K562 (cell line): Measurements from ENCODE around the gene TUBB4B. TPM values are rescaled to one million over a fixed set of nuclear protein-coding genes. Genes with fewer than 3 reads are reported as not detected.

ENCODE experiments used
- CHD1 ChIP-seq: fragments of 200-600 bp; sonication (generic); IDR thresholded peaks from one replicate; pipeline ENCODE4 v1.6.1; 2012; ENCODE audit warnings: mild to moderate bottlenecking, moderate library complexity, low read length, inconsistent platforms
- HNRNPK ChIP-seq: fragments of 200-400 bp; formaldehyde crosslinking; IDR thresholded peaks from one replicate; pipeline ENCODE4 v1.6.1; 2018; ENCODE audit warnings: mild to moderate bottlenecking, low read depth, low read length; ENCODE audit not compliant: poor library complexity, severe bottlenecking
- POLR3G ChIP-seq: IDR thresholded peaks from 2 replicates; pipeline ENCODE4 v1.6.1; 2011; ENCODE audit not compliant: insufficient read length, insufficient replicate concordance; ENCODE audit errors: extremely low read depth
- SMARCA4 ChIP-seq: fragments of 450-650 bp; IDR thresholded peaks from 2 replicates; pipeline ENCODE4 v1.6.1; 2016
- SUPT5H ChIP-seq: fragments of 450-650 bp; IDR thresholded peaks from 2 replicates; pipeline ENCODE4 v1.6.1; 2016
- TAF1 ChIP-seq: IDR thresholded peaks from 2 replicates; pipeline ENCODE4 v1.6.1; 2011; ENCODE audit warnings: mild to moderate bottlenecking, low read length, moderate library complexity; ENCODE audit not compliant: insufficient read depth, control insufficient read depth, severe bottlenecking; ENCODE audit errors: extremely low read depth
- TCF7L2 ChIP-seq: fragments of 150-350 bp; IDR thresholded peaks from 2 replicates; pipeline ENCODE4 v1.6.1; 2016; ENCODE audit warnings: low read depth, mild to moderate bottlenecking, low read length, moderate library complexity
- ZNF253 ChIP-seq: fragments of 250-450 bp; sonication (Bioruptor Pico); conservative IDR thresholded peaks from 2 replicates; pipeline ENCODE4 v1.6.1; 2021; ENCODE audit warnings: mild to moderate bottlenecking
- ZNF76 ChIP-seq: fragments of 250-450 bp; sonication (Bioruptor Pico); IDR thresholded peaks from 2 replicates; pipeline ENCODE4 v1.4.0; 2020; ENCODE audit warnings: mild to moderate bottlenecking, moderate library complexity, borderline replicate concordance
- ZSCAN29 ChIP-seq: fragments of 450-650 bp; IDR thresholded peaks from 2 replicates; pipeline ENCODE4 v1.6.1; 2017
- polyA plus RNA-seq, 8 experiments: library from polyadenylated mRNA; depleted of rRNA in 4 of 8; stranded (reverse) in 5 of 8; unstranded in 3 of 8; fragments of >200 nt; fragmentation: Nextera tagmentation in 2 of 8; fragmentation: Illumina TruSeq in 1 of 8; extraction: Ambion mirVana in 2 of 8; extraction: Trizol in 1 of 8; gene quantifications; 2 replicates each; pipeline versions ENCODE4 v1.2.1 to v1.2.3, GENCODE V29; 2011 to 2014; ENCODE audit warnings: inconsistent platforms in 1 of 8, missing spikeins in 1 of 8
- total RNA-seq, 7 experiments: library from RNA; depleted of rRNA in 6 of 7; stranded (reverse); fragments of >200 nt in 6 of 7; fragmentation: Illumina TruSeq in 2 of 7; extraction: Trizol in 2 of 7; gene quantifications; 2 replicates each; pipeline versions ENCODE4 v1.2.1 to v1.2.3, GENCODE V29; 2011 to 2021; ENCODE audit warnings: low replicate concordance in 1 of 7
- TF ChIP-seq, protein P1 (sequence below): fragments of 250-450 bp; sonication (Bioruptor Pico); IDR thresholded peaks from 2 replicates; pipeline ENCODE4 v1.8.0; 2022; ENCODE audit warnings: moderate library complexity, mild to moderate bottlenecking, inconsistent platforms
- TF ChIP-seq, protein P2 (sequence below): IDR thresholded peaks from 2 replicates; pipeline ENCODE4 v1.6.1; 2014; ENCODE audit warnings: antibody characterized with exemption
- TF ChIP-seq, protein P3 (sequence below): fragments of 150-350 bp; IDR thresholded peaks from 2 replicates; pipeline ENCODE4 v1.6.1; 2014; ENCODE audit warnings: low read depth, mild to moderate bottlenecking, low read length, borderline replicate concordance
- TF ChIP-seq, protein P4 (sequence below): fragments of 200-400 bp; formaldehyde crosslinking; IDR thresholded peaks from 2 replicates; pipeline ENCODE4 v1.6.1; 2017; ENCODE audit warnings: mild to moderate bottlenecking, low read depth, low read length, moderate library complexity
- TF ChIP-seq, protein P5 (sequence below), 3 experiments: fragments of 200-800 bp in 1 of 3; sonication (Bioruptor generic) in 1 of 3; sonication (generic) in 1 of 3; formaldehyde crosslinking in 1 of 3; IDR thresholded peaks; 2 replicates each; pipeline versions ENCODE4 v1.6.1 to v1.8.0; 2016 to 2022; ENCODE audit warnings: mild to moderate bottlenecking in 2 of 3, missing compliant biosample characterization in 2 of 3, missing genetic modification characterization in 2 of 3, missing genetic modification reagents in 1 of 3
- TF ChIP-seq, protein P6 (sequence below): fragments of 450-650 bp; formaldehyde crosslinking; IDR thresholded peaks from 2 replicates; pipeline ENCODE4 v1.4.0; 2022; ENCODE audit warnings: missing genetic modification characterization

Gene TUBB4B
- total and polyA plus RNA-seq, 9 of the 15 experiments (the other 6 are each of a cell fraction or from before 2014, with no cell fraction given): 24.1 to 443 (median 268) TPM

DNA sequence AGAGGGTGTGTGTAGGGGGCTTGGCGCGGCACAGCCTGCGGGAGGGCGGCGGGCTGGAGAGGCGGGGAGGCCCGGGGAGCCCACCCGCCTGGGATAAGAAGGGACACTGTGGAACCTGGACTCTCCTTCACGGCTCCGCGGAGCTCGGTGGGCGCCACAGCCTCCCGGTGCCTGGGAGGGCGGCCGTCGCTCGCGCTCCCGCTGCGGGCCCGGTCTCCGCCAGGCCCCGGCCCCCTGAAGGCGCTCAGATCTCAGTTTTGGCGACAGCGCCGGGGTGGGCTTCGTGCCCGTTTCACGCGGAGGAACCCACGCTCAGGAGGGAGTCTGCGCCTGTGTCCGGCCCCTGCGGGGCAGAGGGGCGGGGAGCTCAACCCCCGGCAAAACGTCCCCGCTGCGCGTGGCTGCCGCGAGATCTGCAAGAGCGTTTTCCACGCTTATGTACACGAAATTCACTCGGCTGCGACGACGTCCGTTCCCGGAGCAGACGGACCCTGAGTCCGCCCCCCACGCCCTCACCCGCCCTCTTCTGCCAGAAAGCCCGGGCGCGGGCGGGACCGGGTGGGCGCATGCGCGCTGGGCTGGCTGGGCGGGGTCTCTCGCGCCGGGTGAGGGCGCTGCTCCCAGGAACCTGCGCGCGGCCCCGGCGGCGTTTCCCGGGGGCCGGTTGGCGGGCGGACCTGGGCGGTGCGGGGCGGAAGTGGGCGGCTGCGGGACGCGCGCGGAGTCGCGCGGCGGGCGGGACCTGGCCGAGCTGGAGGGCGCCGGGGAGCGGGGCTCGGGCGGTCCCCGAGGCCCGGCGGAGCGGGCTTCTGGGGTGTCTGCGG lies 13.7 kb downstream of the TUBB4B start, which contains the start of gene NELFB (continued):
- no peak; the same call in 1 of the 2 replicates for TF ChIP-seq ZNF76 (CRISPR knock-in tag)
- TF ChIP-seq SUPT5H: peak; percentile 86
- TF ChIP-seq, protein P1, sequence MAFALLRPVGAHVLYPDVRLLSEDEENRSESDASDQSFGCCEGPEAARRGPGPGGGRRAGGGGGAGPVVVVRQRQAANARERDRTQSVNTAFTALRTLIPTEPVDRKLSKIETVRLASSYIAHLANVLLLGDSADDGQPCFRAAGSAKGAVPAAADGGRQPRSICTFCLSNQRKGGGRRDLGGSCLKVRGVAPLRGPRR (CRISPR knock-in tag): no peak
- peak; percentile 84 for TF ChIP-seq TAF1
- TF ChIP-seq, protein P2, sequence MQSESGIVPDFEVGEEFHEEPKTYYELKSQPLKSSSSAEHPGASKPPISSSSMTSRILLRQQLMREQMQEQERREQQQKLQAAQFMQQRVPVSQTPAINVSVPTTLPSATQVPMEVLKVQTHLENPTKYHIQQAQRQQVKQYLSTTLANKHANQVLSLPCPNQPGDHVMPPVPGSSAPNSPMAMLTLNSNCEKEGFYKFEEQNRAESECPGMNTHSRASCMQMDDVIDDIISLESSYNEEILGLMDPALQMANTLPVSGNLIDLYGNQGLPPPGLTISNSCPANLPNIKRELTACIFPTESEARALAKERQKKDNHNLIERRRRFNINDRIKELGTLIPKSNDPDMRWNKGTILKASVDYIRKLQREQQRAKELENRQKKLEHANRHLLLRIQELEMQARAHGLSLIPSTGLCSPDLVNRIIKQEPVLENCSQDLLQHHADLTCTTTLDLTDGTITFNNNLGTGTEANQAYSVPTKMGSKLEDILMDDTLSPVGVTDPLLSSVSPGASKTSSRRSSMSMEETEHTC: 0 out of 2 replicates have a peak, but pooled peaks have one; percentile 26
- TF ChIP-seq, protein P3, sequence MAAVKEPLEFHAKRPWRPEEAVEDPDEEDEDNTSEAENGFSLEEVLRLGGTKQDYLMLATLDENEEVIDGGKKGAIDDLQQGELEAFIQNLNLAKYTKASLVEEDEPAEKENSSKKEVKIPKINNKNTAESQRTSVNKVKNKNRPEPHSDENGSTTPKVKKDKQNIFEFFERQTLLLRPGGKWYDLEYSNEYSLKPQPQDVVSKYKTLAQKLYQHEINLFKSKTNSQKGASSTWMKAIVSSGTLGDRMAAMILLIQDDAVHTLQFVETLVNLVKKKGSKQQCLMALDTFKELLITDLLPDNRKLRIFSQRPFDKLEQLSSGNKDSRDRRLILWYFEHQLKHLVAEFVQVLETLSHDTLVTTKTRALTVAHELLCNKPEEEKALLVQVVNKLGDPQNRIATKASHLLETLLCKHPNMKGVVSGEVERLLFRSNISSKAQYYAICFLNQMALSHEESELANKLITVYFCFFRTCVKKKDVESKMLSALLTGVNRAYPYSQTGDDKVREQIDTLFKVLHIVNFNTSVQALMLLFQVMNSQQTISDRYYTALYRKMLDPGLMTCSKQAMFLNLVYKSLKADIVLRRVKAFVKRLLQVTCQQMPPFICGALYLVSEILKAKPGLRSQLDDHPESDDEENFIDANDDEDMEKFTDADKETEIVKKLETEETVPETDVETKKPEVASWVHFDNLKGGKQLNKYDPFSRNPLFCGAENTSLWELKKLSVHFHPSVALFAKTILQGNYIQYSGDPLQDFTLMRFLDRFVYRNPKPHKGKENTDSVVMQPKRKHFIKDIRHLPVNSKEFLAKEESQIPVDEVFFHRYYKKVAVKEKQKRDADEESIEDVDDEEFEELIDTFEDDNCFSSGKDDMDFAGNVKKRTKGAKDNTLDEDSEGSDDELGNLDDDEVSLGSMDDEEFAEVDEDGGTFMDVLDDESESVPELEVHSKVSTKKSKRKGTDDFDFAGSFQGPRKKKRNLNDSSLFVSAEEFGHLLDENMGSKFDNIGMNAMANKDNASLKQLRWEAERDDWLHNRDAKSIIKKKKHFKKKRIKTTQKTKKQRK: no peak
- TF ChIP-seq CHD1: peak; percentile 92
- TF ChIP-seq, protein P4, sequence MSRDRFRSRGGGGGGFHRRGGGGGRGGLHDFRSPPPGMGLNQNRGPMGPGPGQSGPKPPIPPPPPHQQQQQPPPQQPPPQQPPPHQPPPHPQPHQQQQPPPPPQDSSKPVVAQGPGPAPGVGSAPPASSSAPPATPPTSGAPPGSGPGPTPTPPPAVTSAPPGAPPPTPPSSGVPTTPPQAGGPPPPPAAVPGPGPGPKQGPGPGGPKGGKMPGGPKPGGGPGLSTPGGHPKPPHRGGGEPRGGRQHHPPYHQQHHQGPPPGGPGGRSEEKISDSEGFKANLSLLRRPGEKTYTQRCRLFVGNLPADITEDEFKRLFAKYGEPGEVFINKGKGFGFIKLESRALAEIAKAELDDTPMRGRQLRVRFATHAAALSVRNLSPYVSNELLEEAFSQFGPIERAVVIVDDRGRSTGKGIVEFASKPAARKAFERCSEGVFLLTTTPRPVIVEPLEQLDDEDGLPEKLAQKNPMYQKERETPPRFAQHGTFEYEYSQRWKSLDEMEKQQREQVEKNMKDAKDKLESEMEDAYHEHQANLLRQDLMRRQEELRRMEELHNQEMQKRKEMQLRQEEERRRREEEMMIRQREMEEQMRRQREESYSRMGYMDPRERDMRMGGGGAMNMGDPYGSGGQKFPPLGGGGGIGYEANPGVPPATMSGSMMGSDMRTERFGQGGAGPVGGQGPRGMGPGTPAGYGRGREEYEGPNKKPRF: no peak
- TF ChIP-seq POLR3G: no peak
- no peak for TF ChIP-seq ZSCAN29
- TF ChIP-seq, protein P5, sequence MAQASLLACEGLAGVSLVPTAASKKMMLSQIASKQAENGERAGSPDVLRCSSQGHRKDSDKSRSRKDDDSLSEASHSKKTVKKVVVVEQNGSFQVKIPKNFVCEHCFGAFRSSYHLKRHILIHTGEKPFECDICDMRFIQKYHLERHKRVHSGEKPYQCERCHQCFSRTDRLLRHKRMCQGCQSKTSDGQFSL (CRISPR knock-in tag; IDR thresholded peaks at IDR 0.05): no peak
- TF ChIP-seq, protein P5 (tag; IDR thresholded peaks at IDR 0.05): no peak
- TF ChIP-seq, protein P6, sequence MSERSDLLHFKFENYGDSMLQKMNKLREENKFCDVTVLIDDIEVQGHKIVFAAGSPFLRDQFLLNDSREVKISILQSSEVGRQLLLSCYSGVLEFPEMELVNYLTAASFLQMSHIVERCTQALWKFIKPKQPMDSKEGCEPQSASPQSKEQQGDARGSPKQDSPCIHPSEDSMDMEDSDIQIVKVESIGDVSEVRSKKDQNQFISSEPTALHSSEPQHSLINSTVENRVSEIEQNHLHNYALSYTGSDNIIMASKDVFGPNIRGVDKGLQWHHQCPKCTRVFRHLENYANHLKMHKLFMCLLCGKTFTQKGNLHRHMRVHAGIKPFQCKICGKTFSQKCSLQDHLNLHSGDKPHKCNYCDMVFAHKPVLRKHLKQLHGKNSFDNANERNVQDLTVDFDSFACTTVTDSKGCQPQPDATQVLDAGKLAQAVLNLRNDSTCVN (CRISPR knock-in tag): no peak; the same call in 1 of the 2 replicates
- no peak for TF ChIP-seq TCF7L2
- no peak for TF ChIP-seq HNRNPK
- TF ChIP-seq ZNF253: no peak
- no peak for TF ChIP-seq SMARCA4
